Right lobe of liver (tissue), 6 donors: ENCODE data around the gene FSTL4. TPM values are rescaled to one million over a fixed set of nuclear protein-coding genes. Genes with fewer than 3 reads are reported as not detected.

ENCODE experiments used
- ATAC-seq, 4 donors: fragments of 200-7000 bp; cut with Tn5 transposase; one replicate each; pipeline ENCODE4 v1.9.1; 2020; ENCODE audit warnings: mild to moderate bottlenecking in 4 of 4, moderate library complexity in 4 of 4
- DNase-seq, 3 donors: peaks; one replicate each; pipeline ENCODE4 v3.0.0-alpha.2; 2020
- H3K27ac ChIP-seq, 3 donors: fragments of 200-600 bp; one replicate each; pipeline ENCODE4 v1.8.0; 2022
- H3K27me3 ChIP-seq, 2 donors: fragments of 200-600 bp; one replicate each; pipeline ENCODE4 v1.8.0; 2022
- H3K36me3 ChIP-seq, 4 donors: fragments of 200-600 bp; sonication (generic) in 1 of 4; one replicate each; pipeline versions ENCODE4 v1.5.1 to v1.8.0; 2017 to 2022; ENCODE audit warnings: control low read depth in 1 of 4
- H3K4me1 ChIP-seq, 4 donors: fragments of 200-600 bp; sonication (generic) in 1 of 4; one replicate each; pipeline versions ENCODE4 v1.5.1 to v1.8.0; 2017 to 2022; ENCODE audit warnings: control low read depth in 1 of 4
- H3K4me3 ChIP-seq, 3 donors: fragments of 200-600 bp; one replicate each; pipeline ENCODE4 v1.8.0; 2022
- H3K9me3 ChIP-seq, 4 donors: fragments of 200-600 bp; sonication (generic) in 1 of 4; one replicate each; pipeline versions ENCODE4 v1.5.1 to v1.8.0; 2017 to 2022; ENCODE audit warnings: control low read depth in 1 of 4
- POLR2A ChIP-seq: fragments of 450-650 bp; IDR thresholded peaks from one replicate; pipeline ENCODE4 v1.6.1; 2017; ENCODE audit warnings: antibody characterized with exemption, mild to moderate bottlenecking
- WGBS: methylation state at CpG from one replicate; pipeline ENCODE4 v1.1.6; 2018; ENCODE audit warnings: low coverage, low lambda C conversion rate; ENCODE audit not compliant: insufficient coverage; ENCODE audit errors: missing lambda C conversion rate; 5-methylcytosine and 5-hydroxymethylcytosine counted together
- intact Hi-C, 2 donors: fragments of 100-400 bp; cut with DNase I; formaldehyde crosslinking; loops; one replicate each; pipeline versions ENCODE4 v1.11.2 to v1.14.1; 2022
- total RNA-seq, 6 experiments: library from RNA; depleted of rRNA in 2 of 6; stranded (reverse); fragments of >200 nt in 2 of 6; fragmentation: NEBNext Ultra II Directional in 3 of 6; extraction: Animal tissue kit (Norgen Biotek cat#: 25700) in 3 of 6; gene quantifications; one replicate each; pipeline versions ENCODE4 v1.1.0 to v1.2.4, GENCODE V29; 2016 to 2023
- TF ChIP-seq, protein P1 (sequence below), 4 donors: fragments of 200-600 bp in 3 of 4; fragments of 450-650 bp in 1 of 4; IDR thresholded peaks; one replicate each; pipeline versions ENCODE4 v1.5.1 to v1.8.0; 2016 to 2022; ENCODE audit warnings: antibody characterized with exemption in 4 of 4, mild to moderate bottlenecking in 2 of 4
- donor health status: DM: no; HTN: yes; CAD: no.
- donor health status: DM: no; HTN: no; CAD: no.
- donor health status: DM: no; HTN: no; CAD: no.
- donor health status: DM: no; HTN: yes; CAD: no.
- donor health status: DM: no; HTN: yes; CAD: no.

Gene FSTL4
- total RNA-seq, 6 experiments from 2014 or later = 0.62 to 1.3 (median 0.80) TPM; not detected in 3

DNA sequence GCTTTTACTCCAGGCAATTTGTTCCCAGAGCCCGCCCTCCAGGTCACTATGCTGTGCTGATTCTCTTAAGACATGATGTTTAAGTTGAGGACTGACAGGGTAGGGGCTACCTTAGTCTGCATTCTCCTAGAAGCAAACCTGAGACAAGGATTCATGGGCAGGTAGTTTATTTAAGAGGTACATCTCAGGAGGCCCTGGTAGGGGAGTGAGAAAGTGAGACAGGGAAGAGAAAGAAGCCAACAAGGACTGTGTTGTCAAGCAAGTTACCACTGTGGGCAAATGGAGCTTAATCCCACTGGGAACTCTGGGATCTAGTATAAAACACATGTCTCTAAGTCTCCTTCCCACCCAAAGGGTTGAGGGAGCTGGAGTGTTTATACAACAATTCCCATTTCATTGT, 43.6 kb upstream of the FSTL4 start:
- Histone ChIP-seq H3K27me3 (no peaks in the 10 kb centered on the region), H3K27ac (no peak overlapping the region), H3K4me3 (no peak overlapping the region), H3K36me3 (no peaks in the 10 kb centered on the region), H3K4me1 (no peaks in the 10 kb centered on the region), H3K9me3 (no peaks in the 10 kb centered on the region)
- TF ChIP-seq, protein P1, sequence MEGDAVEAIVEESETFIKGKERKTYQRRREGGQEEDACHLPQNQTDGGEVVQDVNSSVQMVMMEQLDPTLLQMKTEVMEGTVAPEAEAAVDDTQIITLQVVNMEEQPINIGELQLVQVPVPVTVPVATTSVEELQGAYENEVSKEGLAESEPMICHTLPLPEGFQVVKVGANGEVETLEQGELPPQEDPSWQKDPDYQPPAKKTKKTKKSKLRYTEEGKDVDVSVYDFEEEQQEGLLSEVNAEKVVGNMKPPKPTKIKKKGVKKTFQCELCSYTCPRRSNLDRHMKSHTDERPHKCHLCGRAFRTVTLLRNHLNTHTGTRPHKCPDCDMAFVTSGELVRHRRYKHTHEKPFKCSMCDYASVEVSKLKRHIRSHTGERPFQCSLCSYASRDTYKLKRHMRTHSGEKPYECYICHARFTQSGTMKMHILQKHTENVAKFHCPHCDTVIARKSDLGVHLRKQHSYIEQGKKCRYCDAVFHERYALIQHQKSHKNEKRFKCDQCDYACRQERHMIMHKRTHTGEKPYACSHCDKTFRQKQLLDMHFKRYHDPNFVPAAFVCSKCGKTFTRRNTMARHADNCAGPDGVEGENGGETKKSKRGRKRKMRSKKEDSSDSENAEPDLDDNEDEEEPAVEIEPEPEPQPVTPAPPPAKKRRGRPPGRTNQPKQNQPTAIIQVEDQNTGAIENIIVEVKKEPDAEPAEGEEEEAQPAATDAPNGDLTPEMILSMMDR (IDR thresholded peaks at IDR 0.05) = no peak
- no peak for TF ChIP-seq POLR2A
- intact Hi-C loops = no loop called here
- WGBS = 67% methylated on average over 1 of the region's 1 CpG
- no peak for ATAC-seq
- DNase-seq = no peak

DNA sequence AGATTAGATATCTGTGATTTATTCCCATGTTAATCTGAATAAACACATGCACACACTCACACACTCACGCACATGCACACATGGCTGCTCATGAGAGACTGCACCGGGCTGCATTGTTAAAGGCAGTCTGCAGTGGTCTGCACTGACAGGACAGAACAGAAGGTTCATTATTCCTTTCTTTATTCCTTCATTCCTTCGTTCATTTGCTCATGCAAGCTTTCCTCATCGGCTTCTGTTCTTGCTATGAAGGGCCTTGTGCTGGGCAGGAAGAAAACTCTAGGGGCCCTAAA, 41.4 kb upstream of the FSTL4 start:
- Histone ChIP-seq H3K4me3 (no peak overlapping the region), H3K27ac (no peak overlapping the region), H3K9me3 (no peaks in the 10 kb centered on the region), H3K27me3 (no peaks in the 10 kb centered on the region), H3K4me1 (no peaks in the 10 kb centered on the region), H3K36me3 (no peaks in the 10 kb centered on the region)
- TF ChIP-seq, protein P1 (IDR thresholded peaks at IDR 0.05) = no peak
- TF ChIP-seq POLR2A = no peak
- intact Hi-C loops = no loop called here
- DNase-seq (no peak), ATAC-seq (no peak)
- WGBS = 63% methylated on average over 4 of the region's 4 CpGs

DNA sequence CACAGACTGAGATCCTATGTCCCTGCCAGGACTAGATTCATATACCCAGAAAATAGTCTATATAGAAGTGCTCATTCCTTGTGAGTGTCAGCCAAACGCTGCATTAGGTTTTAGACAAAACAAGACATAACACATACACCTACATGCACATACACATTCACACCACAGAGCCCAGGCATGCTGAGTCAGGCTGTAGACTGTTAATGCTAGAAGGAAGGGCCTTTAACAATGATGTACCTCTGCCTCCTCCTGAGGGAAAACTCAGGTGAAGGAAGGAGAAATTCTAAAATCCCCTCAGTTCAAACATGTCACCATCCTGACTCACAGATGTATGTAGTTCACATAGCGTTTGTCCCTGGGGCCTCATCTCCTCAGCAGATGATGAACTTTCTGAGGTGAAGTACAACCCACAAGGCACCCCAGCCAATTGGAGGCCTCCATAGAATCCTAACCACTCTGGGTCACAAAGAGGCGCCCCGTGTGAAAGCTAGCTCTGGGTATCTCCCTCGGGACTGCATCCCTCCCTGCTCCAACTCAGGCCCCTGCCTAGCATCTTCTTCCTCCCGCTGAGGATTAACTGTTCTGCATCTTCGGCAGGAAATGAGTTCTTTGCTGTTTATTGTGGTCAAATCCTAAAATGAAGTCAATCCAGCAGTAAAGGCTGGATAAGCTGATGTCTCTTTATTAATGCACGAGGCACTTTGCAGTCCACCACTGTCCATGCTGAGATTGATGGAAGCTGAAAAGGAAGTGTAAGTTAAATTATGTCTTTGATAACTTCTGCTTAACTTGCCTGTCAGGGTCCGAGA, 40.8 kb upstream of the FSTL4 start:
- Histone ChIP-seq H3K27ac (no peak overlapping the region), H3K27me3 (no peaks in the 10 kb centered on the region), H3K36me3 (no peaks in the 10 kb centered on the region), H3K4me1 (no peaks in the 10 kb centered on the region), H3K9me3 (no peaks in the 10 kb centered on the region), H3K4me3 (no peak overlapping the region)
- no peak for DNase-seq
- no peak for ATAC-seq
- intact Hi-C loops = no loop called here
- WGBS = 61% methylated on average over 6 of the region's 9 CpGs
- TF ChIP-seq, protein P1 (IDR thresholded peaks at IDR 0.05) = no peak
- no peak for TF ChIP-seq POLR2A

DNA sequence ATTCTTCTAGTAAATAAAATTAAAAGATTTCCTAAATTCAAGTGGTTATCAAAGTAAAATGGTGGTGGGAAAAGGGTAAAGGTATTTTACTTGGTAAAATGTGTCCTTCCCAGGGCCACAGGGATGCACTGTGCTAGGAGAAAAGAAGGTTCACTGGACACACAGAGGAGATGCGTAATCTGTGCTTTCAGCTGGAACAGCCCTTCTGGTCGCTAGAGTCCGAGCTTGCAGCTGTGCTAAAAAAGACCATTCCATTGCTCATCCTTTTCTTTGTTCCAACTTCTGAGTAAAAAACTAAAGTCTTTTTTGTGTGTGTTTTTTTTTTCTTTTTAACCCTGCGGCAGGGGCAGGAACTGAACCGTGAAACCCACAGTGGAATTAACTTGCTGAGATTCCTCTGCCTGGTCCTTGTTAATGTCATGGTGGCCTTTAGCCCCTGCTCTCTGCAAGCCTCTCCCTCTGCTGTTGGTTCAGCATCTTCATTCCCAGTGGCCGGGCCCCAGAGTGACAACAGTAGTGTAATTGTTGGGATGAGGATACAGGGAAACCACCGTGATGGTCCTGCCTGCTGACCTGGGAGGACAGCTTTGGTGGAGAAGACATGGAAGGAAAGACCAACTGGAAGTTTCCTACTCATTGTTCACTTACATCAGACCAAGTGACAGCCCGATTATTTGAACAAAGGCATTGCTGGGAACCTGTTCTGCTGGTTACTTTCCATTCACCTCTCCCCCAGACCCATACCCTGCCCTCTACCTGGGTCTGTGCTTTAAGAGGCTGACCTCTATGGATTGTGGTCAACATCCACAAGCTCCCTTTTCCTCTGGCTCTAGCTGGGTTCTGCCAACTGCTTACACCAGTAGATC, 31.9 kb upstream of the FSTL4 start:
- Histone ChIP-seq H3K27me3 (no peaks in the 10 kb centered on the region), H3K4me1 (no peaks in the 10 kb centered on the region), H3K36me3 (no peaks in the 10 kb centered on the region), H3K27ac (no peak overlapping the region), H3K4me3 (no peak overlapping the region), H3K9me3 (no peaks in the 10 kb centered on the region)
- intact Hi-C loops = no loop called here
- 61% methylated on average over 6 of the region's 8 CpGs for WGBS
- TF ChIP-seq, protein P1 (IDR thresholded peaks at IDR 0.05) = no peak
- no peak for TF ChIP-seq POLR2A
- ATAC-seq = no peak
- DNase-seq = no peak
